NCI-H524 treated with DMSO at 0.1 percent for 48 hours (cell line): ENCODE results near the gene MYL6B.
"Not testable (repeated sequence)": the region's sequence is repeated elsewhere in the genome, so short reads cannot be mapped to it uniquely, and the experiment has no call there.

Experiments used
- DNase-seq: peaks from one replicate; lab custom pipeline; 2025; lab: John Stamatoyannopoulos, UW

Gene MYL6B

GRCh38 chr12:56153678-56154065 is 1.3 kb downstream of the MYL6B start:
- no peak for DNase-seq

- DNase-seq = peak; percentile 82
Observed at GRCh38 chr12:56154246-56154771, 1.9 kb downstream of the MYL6B start.

- DNase-seq = no peak
Observed at GRCh38 chr12:56154818-56155217, 2.4 kb downstream of the MYL6B start.

- no peak for DNase-seq
Observed at GRCh38 chr12:56155256-56155845, 3.0 kb downstream of the MYL6B start.

GRCh38 chr12:56156464-56157200 is 4.2 kb downstream of the MYL6B start:
- not testable (repeated sequence) for DNase-seq

- peak; percentile 62 for DNase-seq
Observed at GRCh38 chr12:56157201-56158028, 5.0 kb downstream of the MYL6B start.

GRCh38 chr12:56158029-56158925 is 5.9 kb downstream of the MYL6B start, which contains the start of gene MYL6:
Gene MYL6 (plus strand): TSS chr12:56158359. CDS start chr12:56158402, 43 bp downstream.
- peak; percentile 85 for DNase-seq

GRCh38 chr12:56158926-56159461 is 6.6 kb downstream of the MYL6B start:
- no peak for DNase-seq

GRCh38 chr12:56159482-56160192 is 7.2 kb downstream of the MYL6B start:
- DNase-seq = no peak

GRCh38 chr12:56160193-56160763 is 7.9 kb downstream of the MYL6B start:
- DNase-seq = no peak

- no peak for DNase-seq
Observed at GRCh38 chr12:56160894-56161689, 8.7 kb downstream of the MYL6B start.

- no peak for DNase-seq
Observed at GRCh38 chr12:56161690-56162351, 9.4 kb downstream of the MYL6B start.

- DNase-seq = no peak
Observed at GRCh38 chr12:56162468-56163290, 10.3 kb downstream of the MYL6B start.

- no peak for DNase-seq
Observed at GRCh38 chr12:56163533-56164344, 11.4 kb downstream of the MYL6B start.

GRCh38 chr12:56164345-56164729 is 11.9 kb downstream of the MYL6B start:
- DNase-seq = no peak

- DNase-seq = no peak
Observed at GRCh38 chr12:56165369-56165768, 13.0 kb downstream of the MYL6B start.

GRCh38 chr12:56169229-56169759 is 16.9 kb downstream of the MYL6B start:
- no peak for DNase-seq
